NCI-H146 treated with DMSO at 0.1 percent for 48 hours (cell line): ENCODE data around the gene GRK7.
A peak's percentile ranks its signal among the peaks of the same experiment; 100 is the strongest.
"Not testable (repeated sequence)": the region's sequence is repeated elsewhere in the genome, so short reads cannot be mapped to it uniquely, and the experiment has no call there.

ENCODE experiments used
- DNase-seq: peaks from one replicate; lab custom pipeline; 2025; ENCODE audit not compliant: unreplicated experiment; lab: John Stamatoyannopoulos, UW

The GRK7 gene

GRCh38 chr3:141753399-141753798 lies 9.8 kb upstream of the GRK7 start:
- DNase-seq = no peak

- DNase-seq = no peak
These were observed 9.2 kb upstream of the GRK7 start for GRCh38 chr3:141754032-141754431.

- not testable (repeated sequence) for DNase-seq
These were observed 656 bp upstream of the GRK7 start for GRCh38 chr3:141762552-141762951.

GRCh38 chr3:141764045-141764444 lies 837 bp downstream of the GRK7 start:
- no peak for DNase-seq

GRCh38 chr3:141764465-141764864 lies 1.3 kb downstream of the GRK7 start:
- no peak for DNase-seq

GRCh38 chr3:141764986-141765385 lies 1.8 kb downstream of the GRK7 start:
- no peak for DNase-seq

GRCh38 chr3:141767066-141767465 lies 3.9 kb downstream of the GRK7 start:
- DNase-seq = no peak

GRCh38 chr3:141769221-141769894 lies 6.2 kb downstream of the GRK7 start:
- DNase-seq = no peak

GRCh38 chr3:141773676-141774075 lies 10.5 kb downstream of the GRK7 start:
- no peak for DNase-seq

- no peak for DNase-seq
These were observed 13.2 kb downstream of the GRK7 start for GRCh38 chr3:141776376-141776775.

- DNase-seq = no peak
These were observed 13.7 kb downstream of the GRK7 start for GRCh38 chr3:141776885-141777284.

- no peak for DNase-seq
These were observed 15.0 kb downstream of the GRK7 start for GRCh38 chr3:141777957-141778813.

- no peak for DNase-seq
These were observed 16.5 kb downstream of the GRK7 start for GRCh38 chr3:141779667-141780066.

- DNase-seq = no peak
These were observed 19.3 kb downstream of the GRK7 start for GRCh38 chr3:141782386-141782932.

GRCh38 chr3:141783632-141784031 lies 20.4 kb downstream of the GRK7 start:
- no peak for DNase-seq

- no peak for DNase-seq
These were observed 20.9 kb downstream of the GRK7 start for GRCh38 chr3:141784096-141784495.

GRCh38 chr3:141784531-141784930 lies 21.3 kb downstream of the GRK7 start:
- peak; percentile 12 for DNase-seq

GRCh38 chr3:141788149-141788548 lies 24.9 kb downstream of the GRK7 start:
- no peak for DNase-seq

GRCh38 chr3:141788750-141789149 lies 25.5 kb downstream of the GRK7 start:
- DNase-seq = not testable (repeated sequence)

GRCh38 chr3:141789281-141789680 lies 26.1 kb downstream of the GRK7 start:
- no peak for DNase-seq

GRCh38 chr3:141790171-141790570 lies 27.0 kb downstream of the GRK7 start:
- DNase-seq = no peak

GRCh38 chr3:141792495-141792894 lies 29.3 kb downstream of the GRK7 start:
- no peak for DNase-seq
